Hematopoietic multipotent progenitor cell (in vitro differentiated cells): ENCODE measurements around the gene FRMD1. TPM values are rescaled to one million over a fixed set of nuclear protein-coding genes. Genes with fewer than 3 reads are reported as not detected.

Experiments
- DNase-seq, 3 donors: peaks; one replicate each; pipeline ENCODE4 v3.0.0-alpha.2; 2011 to 2015; ENCODE audit warnings: low read depth in 2 of 3, low spot score in 2 of 3
- total RNA-seq: library from RNA; depleted of rRNA; stranded (reverse); fragments of >200 nt; gene quantifications from one replicate; pipeline ENCODE4 v1.2.3, GENCODE V29; 2012

The FRMD1 gene
- total RNA-seq, 1 donor: not detected

GRCh38 chr6:168113226-168113625 is 34.2 kb upstream of the FRMD1 start:
- DNase-seq: no peak

GRCh38 chr6:168111911-168112310 is 32.9 kb upstream of the FRMD1 start:
- no peak for DNase-seq

- DNase-seq: no peak
Observed at GRCh38 chr6:168110437-168110836, 31.4 kb upstream of the FRMD1 start.

DNA sequence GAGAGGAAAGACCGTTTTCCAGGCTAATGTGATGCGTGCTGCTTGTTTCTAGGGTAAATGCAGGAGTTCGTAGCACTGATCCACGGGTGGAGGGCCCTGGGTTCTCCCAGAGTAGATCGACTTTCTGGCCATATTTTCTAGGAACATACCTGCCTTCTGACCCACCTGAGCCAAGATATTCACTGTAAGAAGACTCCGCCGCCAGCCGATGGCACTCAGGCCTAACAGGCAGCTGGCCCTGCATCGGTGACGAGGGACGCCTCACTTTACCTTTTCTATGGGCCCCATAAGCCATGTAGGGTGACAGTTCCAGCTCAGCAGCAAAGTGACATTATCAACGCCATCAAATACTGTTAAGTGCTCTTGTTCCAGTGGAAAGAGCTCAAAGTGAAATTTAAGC is 30.2 kb upstream of the FRMD1 start:
- DNase-seq: no peak

- no peak for DNase-seq
Observed at GRCh38 chr6:168107191-168107983, 28.4 kb upstream of the FRMD1 start.

- DNase-seq: no peak
Observed at GRCh38 chr6:168106633-168107005, 27.6 kb upstream of the FRMD1 start.

DNA sequence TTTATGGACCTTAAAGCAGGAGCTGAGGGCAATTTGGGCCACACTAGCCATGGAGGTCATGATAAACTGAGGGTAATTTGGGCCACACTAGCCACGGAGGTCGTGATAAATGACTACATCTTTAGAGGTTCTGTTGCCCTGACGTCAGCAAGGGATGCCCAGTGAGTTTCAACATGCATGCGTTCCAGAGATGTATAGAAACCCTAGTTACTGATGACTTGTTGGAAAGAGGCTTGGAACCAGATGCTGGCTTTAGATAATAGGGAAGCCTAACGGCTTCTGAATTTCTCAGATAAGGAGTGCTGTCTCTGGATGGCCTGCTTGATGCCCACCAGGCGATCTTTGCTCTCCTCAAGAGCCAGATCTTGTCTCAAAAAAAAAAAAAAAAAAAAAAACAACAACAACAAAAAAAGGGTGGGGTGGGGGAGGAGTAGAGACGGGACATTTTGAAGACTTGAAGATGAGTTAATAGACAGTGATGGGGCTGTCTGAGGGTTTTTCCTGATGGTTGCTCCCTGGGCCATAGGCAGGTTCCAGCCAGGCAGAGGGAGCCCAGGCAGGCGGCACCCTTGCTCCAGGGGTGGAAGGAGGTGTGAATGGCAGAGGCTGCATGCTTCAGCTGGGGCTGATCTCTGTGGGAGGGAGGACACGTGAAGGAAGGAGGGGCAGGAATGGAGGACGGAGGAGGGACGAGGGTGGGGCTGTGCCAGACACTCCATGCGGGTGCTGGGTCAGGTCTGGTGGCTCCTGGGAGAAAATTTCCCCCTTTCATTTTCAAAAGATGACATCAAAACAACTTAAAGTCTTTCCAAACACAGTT is 27.0 kb upstream of the FRMD1 start:
- no peak for DNase-seq

- no peak for DNase-seq
Observed at GRCh38 chr6:168104636-168105035, 25.6 kb upstream of the FRMD1 start.

GRCh38 chr6:168103050-168103830 is 24.2 kb upstream of the FRMD1 start:
- no peak for DNase-seq

GRCh38 chr6:168102315-168102985 is 23.4 kb upstream of the FRMD1 start:
- no peak for DNase-seq

GRCh38 chr6:168101590-168102314 is 22.7 kb upstream of the FRMD1 start:
- no peak for DNase-seq

GRCh38 chr6:168100803-168101589 is 22.0 kb upstream of the FRMD1 start:
- DNase-seq: no peak

- no peak for DNase-seq
Observed at GRCh38 chr6:168100011-168100802, 21.2 kb upstream of the FRMD1 start.

- no peak for DNase-seq
Observed at GRCh38 chr6:168099201-168100010, 20.4 kb upstream of the FRMD1 start.

DNA sequence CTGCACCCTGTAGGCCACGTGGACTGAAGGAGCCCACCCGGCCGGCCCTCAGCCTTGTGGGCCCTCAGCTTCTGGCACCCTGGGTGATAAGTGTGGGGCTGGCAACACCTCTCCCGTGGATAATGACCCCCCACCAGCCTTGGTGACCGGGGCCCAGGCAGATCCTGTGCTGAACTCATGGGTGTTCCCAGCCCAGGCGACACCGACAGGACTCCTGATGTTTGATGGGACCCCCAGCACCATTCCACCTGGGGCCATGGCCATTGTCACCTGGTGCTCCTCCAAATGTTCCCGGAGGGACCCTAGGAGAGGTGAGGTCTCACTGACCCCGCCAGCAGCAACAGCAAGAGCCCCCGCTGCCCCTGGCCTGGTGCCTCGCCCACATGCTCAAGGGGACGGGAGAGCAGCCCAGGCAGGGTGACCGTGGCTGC is 19.4 kb upstream of the FRMD1 start:
- no peak for DNase-seq

- DNase-seq: no peak
Observed at GRCh38 chr6:168097621-168098430, 18.8 kb upstream of the FRMD1 start.

DNA sequence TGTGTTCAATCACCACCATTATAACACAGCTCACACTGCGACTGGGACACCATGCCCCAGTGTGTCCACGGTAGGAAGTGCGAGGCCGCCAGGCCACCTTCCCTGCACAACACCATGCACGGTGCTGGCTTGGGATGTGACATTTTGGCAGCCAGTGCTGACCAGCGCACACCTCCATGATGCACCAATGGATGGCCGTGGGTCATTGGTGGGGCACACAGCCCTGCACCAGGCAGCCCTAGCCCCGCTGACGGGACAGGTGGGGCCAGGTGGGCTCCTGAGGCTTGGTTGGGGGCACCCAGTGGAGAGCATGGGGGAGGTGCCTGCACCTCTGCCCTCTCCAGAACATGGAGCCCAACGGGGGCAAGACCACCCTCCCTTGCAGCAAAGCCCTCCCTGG is 18.2 kb upstream of the FRMD1 start:
- no peak for DNase-seq
